A549 (cell line): ENCODE results near the gene GJA4. TPM values are rescaled to one million over a fixed set of nuclear protein-coding genes. Genes with fewer than 3 reads are reported as not detected.

ENCODE experiments used
- ATAC-seq, 2 experiments: fragments of 200-7000 bp in 1 of 2; fragments of >200 bp in 1 of 2; cut with Nextera tagmentation in 1 of 2; cut with Tn5 transposase in 1 of 2; 3 replicates each; pipeline versions ENCODE4 v1.8.0 to v1.9.1; 2018 to 2020; ENCODE audit warnings: mild to moderate bottlenecking in 1 of 2, moderate library complexity in 1 of 2
- CTCF ChIA-PET: fragments of 300-600 bp; sonication (Branson Sonifier 250); formaldehyde crosslinking; extraction: SDS; loops from one replicate; lab custom pipeline; 2021; ENCODE audit warnings: antibody characterized with exemption, inconsistent platforms; lab: Yijun Ruan, JAX
- POLR2A ChIA-PET: fragments of 350-600 bp; formaldehyde crosslinking; extraction: SDS; loops from one replicate; lab custom pipeline; 2021; ENCODE audit warnings: antibody characterized with exemption, inconsistent platforms; lab: Yijun Ruan, JAX
- DNase-seq, 2 experiments: peaks; one replicate each; pipeline versions ENCODE4 v3.0.0 to v3.0.0-alpha.2; 2011 to 2016; ENCODE audit warnings: low read depth in 1 of 2, low spot score in 1 of 2
- FAIRE-seq: peaks from 2 replicates; lab custom pipeline; 2011; peaks lifted over from hg19 to GRCh38; lab: Jason Lieb, UNC
- H3K27ac ChIP-seq, 2 experiments: fragments of >200 bp; sonication (Bioruptor Twin); formaldehyde crosslinking; 3 replicates each; pipeline ENCODE4 v1.5.1; 2016 to 2017
- H3K4me1 ChIP-seq: fragments of >200 bp; sonication (Bioruptor Twin); formaldehyde crosslinking; 3 replicates; pipeline ENCODE4 v1.6.1; 2016
- H3K4me2 ChIP-seq: fragments of >200 bp; sonication (Bioruptor Twin); formaldehyde crosslinking; 3 replicates; pipeline ENCODE4 v1.6.1; 2016
- H3K4me3 ChIP-seq: fragments of >200 bp; sonication (Bioruptor Twin); formaldehyde crosslinking; 3 replicates; pipeline ENCODE4 v1.5.1; 2016
- H3K9me3 ChIP-seq: fragments of >200 bp; sonication (Bioruptor Twin); formaldehyde crosslinking; 3 replicates; pipeline ENCODE4 v1.6.1; 2016
- BHLHE40 ChIP-seq: IDR thresholded peaks from 2 replicates; pipeline ENCODE4 v1.6.1; 2012; ENCODE audit warnings: low read depth, low read length, inconsistent platforms
- CBX2 ChIP-seq: fragments of 200-600 bp; sonication (generic); IDR thresholded peaks from 2 replicates; pipeline ENCODE4 v1.6.1; 2016; ENCODE audit warnings: low read depth, mild to moderate bottlenecking, borderline replicate concordance
- CEBPB ChIP-seq, 2 experiments: fragments of >200 bp in 1 of 2; sonication (Bioruptor Twin) in 1 of 2; formaldehyde crosslinking in 1 of 2; IDR thresholded peaks; 2 replicates each; pipeline ENCODE4 v1.6.1; 2012 to 2016
- CHD2 ChIP-seq: fragments of 150-350 bp; IDR thresholded peaks from 2 replicates; pipeline ENCODE4 v1.6.1; 2014; ENCODE audit warnings: low read length; ENCODE audit not compliant: partially characterized antibody
- CHD4 ChIP-seq: fragments of 200-600 bp; sonication (generic); IDR thresholded peaks from 2 replicates; pipeline ENCODE4 v1.6.1; 2016; ENCODE audit warnings: antibody characterized with exemption, mild to moderate bottlenecking, borderline replicate concordance
- FOXS1 ChIP-seq: fragments of 250-450 bp; sonication (Bioruptor Pico); IDR thresholded peaks from 2 replicates; pipeline ENCODE4 v1.5.0; 2020; ENCODE audit warnings: mild to moderate bottlenecking, moderate library complexity
- HDAC2 ChIP-seq: fragments of 200-600 bp; sonication (generic); IDR thresholded peaks from 2 replicates; pipeline ENCODE4 v1.6.1; 2016
- HOXA7 ChIP-seq: fragments of 250-450 bp; sonication (Bioruptor Pico); IDR thresholded peaks from 2 replicates; pipeline ENCODE4 v1.5.0; 2020; ENCODE audit warnings: mild to moderate bottlenecking, moderate library complexity
- HOXB13 ChIP-seq: fragments of 250-450 bp; sonication (Bioruptor Pico); IDR thresholded peaks from 2 replicates; pipeline ENCODE4 v1.5.0; 2020; ENCODE audit warnings: low read depth, mild to moderate bottlenecking, moderate library complexity
- HOXB5 ChIP-seq: fragments of 250-450 bp; sonication (Bioruptor Pico); IDR thresholded peaks from 2 replicates; pipeline ENCODE4 v1.5.0; 2020; ENCODE audit warnings: mild to moderate bottlenecking, moderate library complexity
- JUN ChIP-seq, 2 experiments: fragments of >200 bp; sonication (Bioruptor Twin); formaldehyde crosslinking; IDR thresholded peaks; 2 replicates in 1 of 2; 3 replicates in 1 of 2; pipeline ENCODE4 v1.6.1; 2016 to 2017
- KDM1A ChIP-seq: fragments of 200-600 bp; sonication (generic); IDR thresholded peaks from 2 replicates; pipeline ENCODE4 v1.6.1; 2016; ENCODE audit warnings: low read depth, mild to moderate bottlenecking
- MAFK ChIP-seq: fragments of 450-650 bp; IDR thresholded peaks from 2 replicates; pipeline ENCODE4 v1.6.1; 2014; ENCODE audit not compliant: partially characterized antibody
- MAZ ChIP-seq: fragments of 150-350 bp; IDR thresholded peaks from 2 replicates; pipeline ENCODE4 v1.6.1; 2014; ENCODE audit warnings: antibody characterized with exemption, low read depth, low read length, borderline replicate concordance
- NFE2L2 ChIP-seq: fragments of 150-350 bp; conservative IDR thresholded peaks from 2 replicates; pipeline ENCODE4 v1.6.1; 2014; ENCODE audit warnings: low read length
- NR3C1 ChIP-seq: fragments of >200 bp; sonication (Bioruptor Twin); formaldehyde crosslinking; IDR thresholded peaks from 3 replicates; pipeline ENCODE4 v1.6.1; 2017
- RARB ChIP-seq: fragments of 250-450 bp; sonication (Bioruptor Pico); IDR thresholded peaks from 2 replicates; pipeline ENCODE4 v1.8.0; 2021; ENCODE audit warnings: mild to moderate bottlenecking, moderate library complexity
- RCOR1 ChIP-seq: fragments of 150-350 bp; IDR thresholded peaks from 2 replicates; pipeline ENCODE4 v1.6.1; 2014; ENCODE audit warnings: antibody characterized with exemption, low read length, low read depth
- SMC3 ChIP-seq: fragments of >200 bp; sonication (Bioruptor Twin); formaldehyde crosslinking; IDR thresholded peaks from 3 replicates; pipeline ENCODE4 v1.6.1; 2018; ENCODE audit warnings: inconsistent platforms
- TP53 ChIP-seq: fragments of 250-450 bp; sonication (Bioruptor Pico); IDR thresholded peaks from 2 replicates; pipeline ENCODE4 v1.5.0; 2021; ENCODE audit warnings: mild to moderate bottlenecking, moderate library complexity
- ZC3H11A ChIP-seq: fragments of 450-650 bp; IDR thresholded peaks from 2 replicates; pipeline ENCODE4 v1.6.1; 2014; ENCODE audit warnings: antibody characterized with exemption, mild to moderate bottlenecking
- ZSCAN20 ChIP-seq: fragments of 250-450 bp; sonication (Bioruptor Pico); IDR thresholded peaks from 2 replicates; pipeline ENCODE4 v1.8.0; 2022; ENCODE audit warnings: mild to moderate bottlenecking, moderate library complexity
- WGBS: methylation state at CpG from one replicate; pipeline ENCODE4 v1.1.6; 2017; ENCODE audit errors: missing lambda C conversion rate; 5-methylcytosine and 5-hydroxymethylcytosine counted together
- polyA minus RNA-seq: library from RNA; depleted of rRNA, polyadenylated mRNA; stranded (reverse); fragments of >200 nt; gene quantifications from 2 replicates; pipeline ENCODE4 v1.2.3, GENCODE V29; 2011; rRNA and poly(A)+ RNA removed
- polyA plus RNA-seq, 4 experiments: library from polyadenylated mRNA; depleted of rRNA in 3 of 4; stranded (reverse); fragments of >200 nt; fragmentation: RNase III in 1 of 4; extraction: RNeasy Plus Mini Kit Qiagen cat#74134 plus additional on column Dnase treatment in 1 of 4; gene quantifications; 2 replicates in 3 of 4; 3 replicates in 1 of 4; pipeline ENCODE4 v1.2.3, GENCODE V29; 2011 to 2017
- TF ChIP-seq, protein P1 (sequence below): fragments of 250-450 bp; sonication (Bioruptor Pico); IDR thresholded peaks from 2 replicates; pipeline ENCODE4 v1.5.0; 2021; ENCODE audit warnings: mild to moderate bottlenecking, moderate library complexity, borderline replicate concordance
- TF ChIP-seq, protein P2 (sequence below): IDR thresholded peaks from 2 replicates; pipeline ENCODE4 v1.6.1; 2012

The GJA4 gene
- polyA plus RNA-seq (2011; rRNA removed) (not detected in 2 replicates), polyA plus RNA-seq (2017; fragmentation: RNase III; extraction: RNeasy Plus Mini Kit Qiagen cat#74134 plus additional on column Dnase treatment) (not detected in 3 replicates), polyA minus RNA-seq (not detected in 2 replicates)
- polyA plus RNA-seq (2012; cell fraction: cytosol; rRNA removed): not detected in 2 replicates
- not detected in 2 replicates for polyA plus RNA-seq (2012; cell fraction: nucleus; rRNA removed)

DNA sequence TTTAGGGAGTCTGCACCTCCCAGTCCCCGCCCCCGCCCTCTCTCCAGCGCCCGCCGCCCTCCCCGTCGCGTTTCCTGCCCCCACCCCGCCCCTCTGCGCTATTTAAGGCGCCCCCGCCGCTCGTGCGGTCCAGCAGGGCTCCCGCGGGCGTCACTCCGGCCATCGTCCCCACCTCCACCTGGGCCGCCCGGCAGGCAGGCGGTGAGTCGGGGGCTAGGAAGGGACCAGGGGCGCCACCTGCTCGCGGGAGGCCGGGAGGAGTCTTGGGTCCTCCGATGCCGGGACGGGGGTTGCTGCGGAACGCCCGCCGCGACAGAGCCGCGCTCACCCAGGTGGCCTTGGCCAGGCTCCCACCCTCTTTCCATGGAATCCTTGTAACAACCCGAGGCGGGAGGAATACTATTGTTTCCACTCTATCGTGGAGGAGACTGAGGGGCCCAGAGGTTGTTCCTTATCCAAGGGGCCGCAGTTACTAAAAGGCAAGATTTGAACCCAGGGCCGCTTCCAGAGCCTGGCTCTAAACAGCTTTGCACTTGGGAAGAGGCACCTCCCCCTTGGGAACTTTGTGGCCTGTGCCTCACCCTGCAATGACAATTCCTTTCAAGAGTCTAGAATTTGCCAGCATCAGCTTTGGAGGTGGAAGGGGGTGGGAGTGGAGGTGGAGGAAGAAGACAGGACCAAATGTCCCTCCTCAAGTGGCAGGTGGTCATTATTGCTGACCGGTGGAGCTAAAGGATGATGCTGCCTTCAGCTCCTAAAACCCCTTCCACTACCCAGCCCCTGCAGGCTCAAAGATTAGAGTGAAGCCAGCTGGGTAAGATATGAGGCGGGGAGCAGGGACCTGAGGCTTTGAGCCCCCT, at the start of gene GJA4:
Gene GJA4, plus strand, starts transcription at position 132 of the 860 bp plus-strand sequence. CDS start 1,215 bp downstream, outside the sequence.
- ATAC-seq: no peak
- H3K4me1 ChIP-seq: no peaks in the 10 kb centered on the region
- DNase-seq: no peak
- TF ChIP-seq RARB (CRISPR knock-in tag) (no peak), CEBPB (IDR thresholded peaks at IDR 0.05) (no peak), NR3C1 (no peak), CHD4 (no peak), ZC3H11A (no peak), MAZ (no peak), NFE2L2 (no peak), CBX2 (no peak), KDM1A (no peak), SMC3 (no peak), CHD2 (no peak), HOXB13 (no peak), FOXS1 (no peak), ZSCAN20 (no peak), HDAC2 (no peak), BHLHE40 (no peak), JUN (IDR thresholded peaks at IDR 0.05) (no peak), MAFK (no peak), TP53 (CRISPR knock-in tag) (no peak)
- TF ChIP-seq, protein P1, sequence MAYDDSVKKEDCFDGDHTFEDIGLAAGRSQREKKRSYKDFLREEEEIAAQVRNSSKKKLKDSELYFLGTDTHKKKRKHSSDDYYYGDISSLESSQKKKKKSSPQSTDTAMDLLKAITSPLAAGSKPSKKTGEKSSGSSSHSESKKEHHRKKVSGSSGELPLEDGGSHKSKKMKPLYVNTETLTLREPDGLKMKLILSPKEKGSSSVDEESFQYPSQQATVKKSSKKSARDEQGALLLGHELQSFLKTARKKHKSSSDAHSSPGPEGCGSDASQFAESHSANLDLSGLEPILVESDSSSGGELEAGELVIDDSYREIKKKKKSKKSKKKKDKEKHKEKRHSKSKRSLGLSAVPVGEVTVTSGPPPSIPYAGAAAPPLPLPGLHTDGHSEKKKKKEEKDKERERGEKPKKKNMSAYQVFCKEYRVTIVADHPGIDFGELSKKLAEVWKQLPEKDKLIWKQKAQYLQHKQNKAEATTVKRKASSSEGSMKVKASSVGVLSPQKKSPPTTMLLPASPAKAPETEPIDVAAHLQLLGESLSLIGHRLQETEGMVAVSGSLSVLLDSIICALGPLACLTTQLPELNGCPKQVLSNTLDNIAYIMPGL (CRISPR knock-in tag): no peak
- H3K9me3 ChIP-seq: no peaks in the 10 kb centered on the region
- no peak for FAIRE-seq
- 74% methylated on average over 19 of the region's 45 CpGs for WGBS
- H3K27ac ChIP-seq: no peak within 1 kb of the TSS
- no peak within 1 kb of the TSS for H3K4me3 ChIP-seq
- CTCF ChIA-PET: no interaction called here
- no peak within 1 kb of the TSS for H3K4me2 ChIP-seq
- POLR2A ChIA-PET: no interaction called here

DNA sequence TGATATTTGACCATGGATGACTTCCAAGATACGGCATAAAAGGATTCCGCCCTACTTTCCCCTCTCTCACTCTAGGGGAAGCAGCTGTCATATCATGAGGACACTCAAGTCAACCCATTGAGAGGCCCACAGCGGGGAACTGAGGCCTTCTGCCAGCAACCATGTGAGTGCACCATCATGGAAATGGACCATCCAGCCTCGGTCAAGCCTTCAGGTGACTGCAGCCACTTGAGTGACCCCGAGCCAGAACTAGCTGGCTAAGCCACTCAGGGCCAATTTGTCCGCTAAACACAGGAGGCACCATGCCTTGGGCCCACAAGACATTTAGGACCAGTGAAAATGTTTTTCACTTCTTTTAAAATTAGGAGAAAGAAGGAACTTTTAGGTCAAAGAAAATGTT, 49.0 kb upstream of the GJA4 start:
- no peaks in the 10 kb centered on the region for H3K4me1 ChIP-seq
- ATAC-seq (no peak), DNase-seq (no peak), FAIRE-seq (no peak)
- no peak overlapping the region for H3K27ac ChIP-seq
- H3K4me3 ChIP-seq: no peak overlapping the region
- ChIA-PET CTCF (interaction anchor here (1.0 to 3.9 kb wide), 15 partner anchors 9 to 1123 kb away, joined by 3 to 35 read pairs (median 8); partner anchors contain the start of gene GJB5), POLR2A (no interaction called here)
- H3K4me2 ChIP-seq: no peak overlapping the region
- no peaks in the 10 kb centered on the region for H3K9me3 ChIP-seq
- 57% methylated on average over 5 of the region's 6 CpGs for WGBS
- TF ChIP-seq HOXA7 (CRISPR knock-in tag) (no peak), FOXS1 (no peak), CEBPB (IDR thresholded peaks at IDR 0.05) (no peak), RCOR1 (no peak), CHD4 (no peak), HOXB5 (no peak)
- TF ChIP-seq, protein P2, sequence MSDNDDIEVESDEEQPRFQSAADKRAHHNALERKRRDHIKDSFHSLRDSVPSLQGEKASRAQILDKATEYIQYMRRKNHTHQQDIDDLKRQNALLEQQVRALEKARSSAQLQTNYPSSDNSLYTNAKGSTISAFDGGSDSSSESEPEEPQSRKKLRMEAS: no peak
- TF ChIP-seq, protein P1 (CRISPR knock-in tag): no peak
